SK-N-DZ (cell line): Measurements from ENCODE around the gene APOA4.
A peak's percentile ranks its signal among the peaks of the same experiment; 100 is the strongest.
"Not testable (repeated sequence)": the region's sequence is repeated elsewhere in the genome, so short reads cannot be mapped to it uniquely, and the experiment has no call there.

Experiments
- DNase-seq: peaks from one replicate; pipeline ENCODE4 v3.0.0-alpha.2; 2015; ENCODE audit warnings: low spot score

The APOA4 gene

DNA sequence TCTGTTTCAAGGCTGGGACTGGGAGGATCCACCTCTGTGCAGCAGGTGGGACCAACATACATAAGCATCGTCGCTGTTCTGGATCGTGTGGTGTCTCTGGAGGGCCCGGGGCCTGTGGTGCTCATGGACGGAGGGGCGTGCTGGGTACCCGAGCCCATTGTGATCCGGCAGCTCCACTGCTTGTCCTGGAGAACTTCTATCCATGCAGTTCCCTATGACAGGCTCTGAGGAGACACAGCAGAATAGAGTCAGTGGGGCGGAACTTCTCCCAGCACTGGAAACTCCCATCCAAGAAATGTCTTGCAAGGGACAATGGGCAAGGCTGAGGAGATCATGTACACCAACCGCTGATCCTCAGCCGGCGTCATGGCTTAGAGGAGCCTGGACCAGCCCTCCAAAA is 26.0 kb upstream of the APOA4 start:
- no peak for DNase-seq

DNA sequence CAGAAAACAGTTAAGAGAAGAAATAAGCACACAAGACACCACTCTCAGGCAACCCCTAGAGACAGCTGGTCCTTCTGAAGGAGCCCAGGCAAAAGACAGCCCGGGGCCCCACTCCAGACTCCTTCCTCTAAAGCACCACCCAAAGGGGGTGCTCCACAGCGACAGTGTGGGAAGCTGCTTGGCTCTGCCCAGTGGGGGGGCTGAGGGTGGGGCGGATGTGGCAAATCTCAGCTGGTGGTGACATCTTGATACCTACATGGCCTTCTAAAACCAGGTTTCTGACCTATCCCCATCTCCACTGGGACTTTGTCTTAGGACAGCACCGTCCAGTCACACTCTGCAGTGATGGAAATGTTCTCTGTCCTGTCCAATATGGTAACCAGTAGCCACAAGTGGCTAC is 24.5 kb upstream of the APOA4 start:
- no peak for DNase-seq

DNA sequence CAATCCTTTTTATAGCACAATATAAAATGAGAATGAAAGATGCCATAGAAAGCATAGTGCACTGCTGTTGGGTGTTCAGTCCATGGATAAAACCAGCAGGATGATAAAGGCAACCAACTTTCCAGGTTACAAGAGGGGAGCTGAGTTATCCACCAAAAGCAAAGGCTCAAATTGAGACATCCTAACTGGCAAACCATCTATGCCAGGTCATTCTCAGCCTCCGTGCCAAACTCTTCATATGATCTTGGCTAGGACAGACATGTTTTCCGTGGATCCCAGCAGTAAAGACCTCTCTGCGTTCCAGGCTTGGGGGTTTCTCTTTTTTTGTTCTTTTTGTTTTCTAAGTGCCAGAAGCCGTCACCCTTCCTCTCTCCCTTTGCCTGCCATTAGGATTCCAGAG is 21.6 kb upstream of the APOA4 start:
- DNase-seq: no peak

DNA sequence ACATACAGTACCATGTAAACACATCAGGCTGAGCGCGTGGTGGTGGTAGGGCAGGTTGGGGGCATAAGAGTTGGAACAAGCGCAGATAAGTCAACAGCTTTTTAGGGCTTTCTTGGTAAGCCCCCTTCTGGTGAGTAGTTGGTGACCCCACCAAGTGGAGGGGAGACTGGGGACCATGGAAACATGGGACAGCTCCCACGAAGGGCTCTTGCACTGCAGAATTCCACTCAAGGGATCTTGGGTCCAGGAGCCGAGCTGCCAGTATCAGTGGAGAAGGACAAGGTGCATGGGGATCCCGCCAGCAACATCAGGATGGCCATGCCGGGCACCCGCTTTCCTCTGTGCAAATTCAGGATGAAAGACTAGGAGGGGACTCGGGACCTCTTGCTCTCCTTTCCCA is 20.6 kb upstream of the APOA4 start:
- no peak for DNase-seq

DNA sequence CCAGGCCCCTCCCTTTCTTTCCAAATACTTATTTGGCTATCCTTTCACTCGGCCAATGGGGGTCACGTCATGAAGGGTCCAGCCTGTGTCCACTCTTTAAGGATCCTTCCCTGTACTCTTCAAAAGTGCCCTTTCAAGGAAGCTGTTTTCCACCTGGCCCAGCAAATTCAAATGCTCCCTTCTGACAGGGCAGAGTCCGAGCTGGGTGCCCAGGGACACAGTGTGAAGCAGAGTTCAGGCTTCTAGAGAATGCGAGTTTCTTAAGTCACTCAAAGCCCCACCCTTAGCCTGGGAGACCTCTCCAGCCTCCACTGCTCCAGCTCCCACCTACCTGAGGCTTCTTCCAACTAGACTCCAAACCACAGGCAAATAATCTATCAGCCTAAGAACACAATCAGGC is 19.8 kb upstream of the APOA4 start:
- no peak for DNase-seq

DNA sequence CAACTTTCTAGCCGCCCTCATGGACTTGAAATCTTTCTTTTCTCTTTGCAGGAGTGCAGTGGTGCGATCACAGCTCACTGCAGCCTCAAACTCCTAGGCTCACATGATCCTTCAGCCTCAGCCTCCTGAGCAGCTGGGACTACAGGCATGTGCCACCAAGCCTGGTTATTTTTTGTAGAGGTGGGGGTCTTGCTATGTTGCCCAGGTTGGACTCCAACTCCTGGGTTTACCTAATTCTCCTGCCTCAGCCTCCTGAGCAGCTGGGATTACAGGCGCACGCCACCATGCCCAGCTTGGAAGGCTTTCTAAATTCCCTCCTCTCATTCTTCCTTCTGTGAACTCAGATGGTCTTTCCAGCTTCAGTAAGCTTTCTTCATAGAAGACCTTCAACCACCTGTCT is 19.0 kb upstream of the APOA4 start:
- DNase-seq: no peak

DNA sequence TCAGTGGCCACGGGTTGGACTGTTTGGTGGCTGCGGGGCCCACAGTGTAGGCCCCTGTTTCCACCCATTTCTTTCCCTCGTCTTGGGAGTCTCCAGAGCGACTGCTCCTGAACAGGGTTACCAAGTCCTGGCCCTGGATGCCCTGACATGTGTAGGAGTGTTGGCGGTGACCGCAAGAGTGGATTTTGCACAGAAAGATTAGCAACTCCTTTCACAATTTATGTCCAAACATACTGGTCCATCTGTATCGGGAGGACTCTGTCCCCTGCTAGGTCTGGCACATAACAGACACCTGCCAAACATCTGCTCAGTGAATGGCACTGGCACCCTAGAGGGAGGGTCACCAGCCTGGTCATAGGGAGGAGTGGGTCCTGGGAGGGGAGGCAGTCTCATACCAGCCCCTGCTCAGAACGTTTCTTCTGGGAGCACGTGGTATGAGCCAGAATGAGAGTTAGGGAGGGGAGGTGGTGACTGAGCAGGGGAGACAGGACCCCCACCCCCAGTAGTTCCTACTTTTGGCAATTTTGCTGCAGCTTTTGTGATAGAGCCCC is 17.7 kb upstream of the APOA4 start:
- no peak for DNase-seq

DNA sequence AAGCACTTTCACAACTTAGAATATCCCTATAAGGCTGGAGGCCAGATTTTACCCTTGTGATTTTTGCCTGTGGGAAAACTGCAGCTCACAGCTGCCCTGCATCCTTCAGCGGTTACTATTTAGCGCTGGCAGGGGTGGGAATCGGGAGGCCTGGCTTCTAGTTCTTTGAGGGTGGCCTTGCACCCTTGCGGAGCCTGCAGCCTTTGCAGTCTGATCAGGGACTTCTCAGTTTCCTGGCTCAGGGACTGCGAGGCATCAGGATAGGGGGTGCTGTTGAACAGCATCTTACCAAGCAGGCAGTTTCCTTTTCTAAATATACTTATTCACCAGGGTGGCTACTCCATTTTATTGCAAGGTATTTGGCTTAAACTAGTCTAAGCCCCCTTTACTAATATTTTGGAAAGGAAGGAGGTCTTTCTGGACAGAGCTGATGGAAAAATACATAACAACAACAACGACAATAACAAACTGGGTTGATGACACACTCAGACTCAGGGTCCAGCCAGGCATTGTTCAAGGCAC is 17.2 kb upstream of the APOA4 start:
- DNase-seq: no peak

DNA sequence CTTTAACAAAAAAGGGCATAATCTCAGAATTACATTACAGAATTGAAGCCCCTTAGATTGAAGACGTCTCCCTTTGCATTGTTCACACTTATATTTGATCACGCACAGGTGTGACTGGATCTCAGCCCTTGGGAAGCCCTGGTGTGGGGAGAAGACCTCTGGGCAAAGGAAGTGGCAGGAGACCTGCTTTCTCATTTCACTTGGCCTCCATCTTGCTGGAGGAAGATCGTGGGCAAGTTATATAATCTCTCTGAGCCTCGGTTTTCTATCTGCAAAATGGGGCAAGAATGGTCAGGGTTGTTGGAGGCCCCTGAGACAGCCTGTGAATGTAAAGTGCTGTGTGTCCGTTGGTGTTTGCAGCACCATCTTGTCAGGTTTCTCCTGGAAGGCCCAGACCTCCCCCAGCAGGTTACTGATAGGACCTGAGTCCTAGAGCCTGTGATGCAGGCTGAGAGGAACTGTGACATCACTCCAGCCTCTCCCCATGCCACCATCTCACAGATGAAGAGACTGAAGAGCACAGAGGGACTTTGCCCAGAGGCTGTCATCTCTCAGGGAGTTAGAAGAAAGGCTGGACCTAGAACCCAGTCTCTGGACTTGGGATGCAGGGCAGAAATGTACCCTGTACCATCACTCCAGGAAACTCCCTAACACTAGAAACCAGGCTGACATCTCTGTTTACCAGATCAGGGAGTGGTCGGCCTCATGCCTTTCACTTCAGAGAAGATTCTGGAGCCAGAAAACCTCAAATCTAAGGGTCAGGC is 15.4 kb upstream of the APOA4 start:
- no peak for DNase-seq

DNA sequence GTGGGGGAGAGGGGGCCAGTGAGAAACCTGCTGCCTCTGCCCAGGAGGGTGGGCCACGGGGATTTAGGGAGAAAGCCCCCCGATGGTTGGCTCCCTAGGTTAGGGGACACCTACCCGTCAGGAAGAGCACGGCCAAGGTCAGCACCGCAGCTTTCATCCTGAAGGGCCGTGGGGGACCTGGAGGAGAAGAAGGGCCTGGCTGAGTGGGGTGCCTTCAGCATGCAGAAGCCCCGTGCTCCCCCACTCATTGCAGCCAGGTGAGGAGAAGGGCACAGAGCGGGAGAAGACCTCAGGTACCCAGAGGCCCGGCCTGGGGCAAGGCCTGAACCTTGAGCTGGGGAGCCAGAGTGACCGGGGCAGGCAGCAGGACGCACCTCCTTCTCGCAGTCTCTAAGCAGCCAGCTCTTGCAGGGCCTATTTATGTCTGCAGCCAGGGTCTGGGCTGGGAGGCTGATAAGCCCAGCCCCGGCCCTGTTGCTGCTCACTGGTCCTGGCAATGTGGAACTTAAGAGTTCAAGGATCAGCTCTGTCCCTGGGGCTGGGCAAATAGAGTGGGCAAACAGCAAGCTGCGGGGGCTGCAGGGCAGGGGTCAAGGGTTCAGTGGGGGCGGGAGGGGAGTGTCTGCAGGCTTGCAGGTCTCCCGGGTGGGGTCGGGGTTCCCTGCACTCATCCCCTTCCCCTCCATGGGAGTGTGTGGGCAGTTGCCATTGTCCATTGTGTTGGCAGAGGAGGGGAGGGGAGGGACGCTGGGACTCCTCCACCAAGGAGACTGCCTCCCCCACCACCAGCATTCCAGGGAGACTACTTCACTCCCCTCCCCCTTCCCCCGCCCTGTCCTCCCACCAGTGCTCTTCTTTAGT is 14.4 kb upstream of the APOA4 start, which contains the start of gene APOA1:
Gene APOA1, minus strand, starts transcription at position 392 of the 861 bp plus-strand sequence. Its CDS starts 235 bp downstream, at position 157.
- no peak for DNase-seq

DNA sequence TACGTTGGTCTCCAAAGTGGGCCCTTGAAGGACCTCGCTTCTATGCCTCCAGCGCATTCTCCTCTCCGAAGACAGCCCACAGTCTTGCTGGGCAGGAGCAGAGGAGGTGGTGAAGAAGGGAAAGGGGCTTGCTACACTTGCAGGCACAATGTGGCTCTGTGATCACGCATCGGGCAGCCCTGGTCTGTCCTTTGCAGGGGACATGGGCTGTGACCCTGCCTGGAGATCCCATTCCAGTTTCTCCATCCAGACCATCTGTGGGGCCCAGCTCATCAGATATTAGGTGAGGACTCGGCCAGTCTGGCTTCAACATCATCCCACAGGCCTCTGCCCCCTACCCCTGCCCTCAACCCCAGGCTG is 13.5 kb upstream of the APOA4 start:
- DNase-seq: no peak

DNA sequence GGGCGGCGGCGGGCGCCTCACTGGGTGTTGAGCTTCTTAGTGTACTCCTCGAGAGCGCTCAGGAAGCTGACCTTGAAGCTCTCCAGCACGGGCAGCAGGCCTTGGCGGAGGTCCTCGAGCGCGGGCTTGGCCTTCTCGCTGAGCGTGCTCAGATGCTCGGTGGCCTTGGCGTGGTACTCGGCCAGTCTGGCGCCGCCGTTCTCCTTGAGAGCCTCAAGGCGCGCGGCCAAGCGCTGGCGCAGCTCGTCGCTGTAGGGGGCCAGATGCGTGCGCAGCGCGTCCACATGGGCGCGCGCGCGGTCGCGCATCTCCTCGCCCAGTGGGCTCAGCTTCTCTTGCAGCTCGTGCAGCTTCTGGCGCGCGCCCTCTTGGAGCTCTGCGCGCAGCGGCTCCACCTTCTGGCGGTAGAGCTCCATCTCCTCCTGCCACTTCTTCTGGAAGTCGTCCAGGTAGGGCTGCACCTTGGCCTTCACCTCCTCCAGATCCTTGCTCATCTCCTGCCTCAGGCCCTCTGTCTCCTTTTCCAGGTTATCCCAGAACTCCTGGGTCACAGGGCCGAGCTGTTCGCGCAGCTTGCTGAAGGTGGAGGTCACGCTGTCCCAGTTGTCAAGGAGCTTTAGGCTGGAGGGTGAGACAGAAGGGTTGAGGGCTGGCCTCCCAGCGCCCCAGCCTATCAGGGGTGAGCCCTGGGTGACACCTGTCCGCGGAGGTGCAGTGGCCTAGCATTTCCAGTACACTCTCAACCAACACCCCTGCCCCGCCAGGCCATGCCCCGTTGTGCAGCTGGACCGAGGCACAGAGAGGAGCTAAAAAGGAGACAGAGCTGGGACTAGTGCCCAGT is 12.9 kb upstream of the APOA4 start:
- peak; percentile 86 for DNase-seq

DNA sequence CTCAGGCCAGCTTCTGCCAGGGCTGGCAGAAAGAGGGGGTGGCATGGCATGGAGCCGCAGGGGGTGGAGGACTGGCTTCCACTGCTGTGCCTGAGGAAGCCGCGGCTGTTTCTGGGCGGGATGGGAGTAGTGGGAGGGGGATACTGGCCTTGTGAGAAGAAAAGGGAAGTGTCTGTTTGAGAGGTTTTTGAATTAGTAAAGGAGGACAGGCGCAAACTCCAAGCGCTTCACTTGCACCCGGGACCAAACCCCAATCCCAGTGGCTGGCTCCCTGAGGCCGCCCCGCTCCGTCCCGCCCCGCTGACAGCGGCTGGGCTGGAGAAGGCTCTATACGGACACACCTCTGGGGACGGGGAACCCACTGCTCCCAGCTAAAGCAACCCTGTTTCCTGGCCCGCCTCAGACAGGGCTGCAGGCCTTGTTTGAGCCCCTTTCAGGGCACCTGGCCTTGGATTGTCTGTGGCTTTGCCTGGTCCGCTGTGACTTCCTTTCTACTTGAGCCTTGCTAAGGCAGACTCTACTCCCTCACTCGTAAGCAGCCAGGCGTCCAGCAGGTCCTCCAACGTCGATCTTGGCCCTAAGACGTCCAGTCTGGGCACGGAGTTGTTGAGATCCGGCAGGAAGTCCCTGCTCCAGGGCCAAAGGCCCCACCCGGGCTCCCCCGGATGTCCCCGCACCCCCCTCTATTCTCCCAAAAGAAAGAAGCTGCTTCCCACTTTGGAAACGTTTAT is 12.1 kb upstream of the APOA4 start:
- DNase-seq: no peak

DNA sequence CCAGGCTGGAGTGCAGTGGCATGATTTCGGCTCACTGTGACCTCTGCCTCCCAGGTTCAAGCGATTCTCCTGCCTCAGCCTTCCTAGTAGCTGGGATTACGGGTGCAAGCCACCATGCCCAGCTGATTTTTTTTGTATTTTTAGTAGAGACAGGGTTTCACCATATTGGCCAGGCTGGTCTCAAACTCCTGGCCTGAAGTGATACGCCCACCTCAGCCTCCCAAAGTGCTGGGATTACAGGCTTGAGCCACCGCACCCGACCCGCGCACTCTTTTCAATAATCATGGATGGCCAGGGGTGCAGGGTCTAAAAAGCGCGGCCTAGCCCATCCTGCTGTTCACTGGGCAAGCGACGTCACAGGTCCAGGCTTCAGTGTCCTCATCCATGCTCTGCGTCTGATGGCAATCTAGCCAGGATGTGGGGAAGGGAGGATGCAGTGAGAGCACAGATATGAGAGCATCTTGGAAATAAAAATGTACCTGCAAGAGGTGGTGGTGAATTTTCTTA is 11.5 kb upstream of the APOA4 start:
- DNase-seq: not testable (repeated sequence)

DNA sequence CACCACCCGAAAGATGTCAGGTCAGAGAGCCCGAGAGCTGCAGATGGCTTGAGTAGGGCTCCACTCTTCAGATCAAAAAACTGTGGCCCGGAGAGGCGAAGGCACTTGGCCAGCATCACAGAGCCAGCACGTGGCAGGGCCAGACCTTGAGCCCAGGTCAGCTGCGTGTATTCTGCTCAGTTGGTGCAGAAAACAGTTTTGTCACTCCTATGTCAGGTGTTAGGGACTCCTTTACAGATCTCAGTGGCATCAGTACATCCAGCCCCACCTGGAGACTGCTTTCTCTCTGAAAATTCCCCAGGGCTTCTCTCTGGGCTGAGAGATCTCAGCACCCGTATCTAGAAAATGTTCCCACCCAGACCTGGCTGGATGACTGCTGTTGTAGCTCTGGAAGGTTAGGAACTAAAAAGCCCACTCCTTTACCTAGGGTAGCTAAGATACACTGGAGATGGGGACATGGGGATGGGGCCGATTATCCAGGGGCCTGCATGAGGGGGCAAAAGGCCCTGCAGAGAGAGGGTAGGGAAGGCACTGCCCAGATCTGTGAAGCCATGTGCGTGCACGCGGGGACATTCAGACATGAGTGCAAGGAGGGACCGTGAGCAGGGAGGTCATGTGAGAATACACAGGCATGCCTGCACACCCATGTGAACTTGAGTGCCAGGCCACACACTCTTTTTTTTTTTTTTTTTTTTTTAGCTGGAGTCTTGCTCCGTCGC is 10.9 kb upstream of the APOA4 start:
- DNase-seq: no peak

DNA sequence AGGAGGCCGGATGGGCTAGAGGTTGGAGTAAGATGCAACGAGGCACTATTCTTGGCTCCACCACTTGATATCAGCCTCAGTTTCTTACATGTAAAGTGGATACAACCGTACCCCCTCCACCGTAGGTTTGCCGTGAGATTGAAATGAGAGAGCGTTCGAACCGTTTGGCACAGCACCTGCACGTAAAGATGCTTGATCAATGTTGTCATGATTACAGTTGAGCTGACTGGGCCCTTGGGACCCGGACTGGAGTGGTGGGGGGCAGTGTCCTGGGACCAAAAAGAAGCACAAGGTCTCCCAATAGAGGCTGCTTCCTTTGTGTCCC is 10.3 kb upstream of the APOA4 start:
- DNase-seq: no peak

DNA sequence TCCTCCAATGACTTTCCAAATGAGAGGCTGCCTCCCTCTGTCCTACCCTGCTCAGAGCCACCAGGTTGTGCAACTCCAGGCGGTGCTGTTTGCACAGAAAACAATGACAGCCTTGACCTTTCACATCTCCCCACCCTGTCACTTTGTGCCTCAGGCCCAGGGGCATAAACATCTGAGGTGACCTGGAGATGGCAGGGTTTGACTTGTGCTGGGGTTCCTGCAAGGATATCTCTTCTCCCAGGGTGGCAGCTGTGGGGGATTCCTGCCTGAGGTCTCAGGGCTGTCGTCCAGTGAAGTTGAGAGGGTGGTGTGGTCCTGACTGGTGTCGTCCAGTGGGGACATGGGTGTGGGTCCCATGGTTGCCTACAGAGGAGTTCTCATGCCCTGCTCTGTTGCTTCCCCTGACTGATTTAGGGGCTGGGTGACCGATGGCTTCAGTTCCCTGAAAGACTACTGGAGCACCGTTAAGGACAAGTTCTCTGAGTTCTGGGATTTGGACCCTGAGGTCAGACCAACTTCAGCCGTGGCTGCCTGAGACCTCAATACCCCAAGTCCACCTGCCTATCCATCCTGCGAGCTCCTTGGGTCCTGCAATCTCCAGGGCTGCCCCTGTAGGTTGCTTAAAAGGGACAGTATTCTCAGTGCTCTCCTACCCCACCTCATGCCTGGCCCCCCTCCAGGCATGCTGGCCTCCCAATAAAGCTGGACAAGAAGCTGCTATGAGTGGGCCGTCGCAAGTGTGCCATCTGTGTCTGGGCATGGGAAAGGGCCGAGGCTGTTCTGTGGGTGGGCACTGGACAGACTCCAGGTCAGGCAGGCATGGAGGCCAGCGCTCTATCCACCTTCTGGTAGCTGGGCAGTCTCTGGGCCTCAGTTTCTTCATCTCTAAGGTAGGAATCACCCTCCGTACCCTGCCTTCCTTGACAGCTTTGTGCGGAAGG is 9.5 kb upstream of the APOA4 start:
- DNase-seq: no peak

DNA sequence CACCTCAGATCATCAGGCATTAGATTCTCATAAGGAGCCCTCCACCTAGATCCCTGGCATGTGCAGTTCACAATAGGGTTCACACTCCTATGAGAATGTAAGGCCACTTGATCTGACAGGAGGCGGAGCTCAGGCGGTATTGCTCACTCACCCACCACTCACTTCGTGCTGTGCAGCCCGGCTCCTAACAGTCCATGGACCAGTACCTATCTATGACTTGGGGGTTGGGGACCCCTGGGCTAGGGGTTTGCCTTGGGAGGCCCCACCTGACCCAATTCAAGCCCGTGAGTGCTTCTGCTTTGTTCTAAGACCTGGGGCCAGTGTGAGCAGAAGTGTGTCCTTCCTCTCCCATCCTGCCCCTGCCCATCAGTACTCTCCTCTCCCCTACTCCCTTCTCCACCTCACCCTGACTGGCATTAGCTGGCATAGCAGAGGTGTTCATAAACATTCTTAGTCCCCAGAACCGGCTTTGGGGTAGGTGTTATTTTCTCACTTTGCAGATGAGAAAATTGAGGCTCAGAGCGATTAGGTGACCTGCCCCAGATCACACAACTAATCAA is 8.8 kb upstream of the APOA4 start:
- DNase-seq: no peak
